Measurements from ENCODE around the gene ZCCHC9. TPM values are rescaled to one million over a fixed set of nuclear protein-coding genes. Genes with fewer than 3 reads are reported as not detected.

The ZCCHC9 gene
- 10 to 100 TPM; 23.1 to 28.5 (median 25.7) TPM for total RNA-seq

DNA sequence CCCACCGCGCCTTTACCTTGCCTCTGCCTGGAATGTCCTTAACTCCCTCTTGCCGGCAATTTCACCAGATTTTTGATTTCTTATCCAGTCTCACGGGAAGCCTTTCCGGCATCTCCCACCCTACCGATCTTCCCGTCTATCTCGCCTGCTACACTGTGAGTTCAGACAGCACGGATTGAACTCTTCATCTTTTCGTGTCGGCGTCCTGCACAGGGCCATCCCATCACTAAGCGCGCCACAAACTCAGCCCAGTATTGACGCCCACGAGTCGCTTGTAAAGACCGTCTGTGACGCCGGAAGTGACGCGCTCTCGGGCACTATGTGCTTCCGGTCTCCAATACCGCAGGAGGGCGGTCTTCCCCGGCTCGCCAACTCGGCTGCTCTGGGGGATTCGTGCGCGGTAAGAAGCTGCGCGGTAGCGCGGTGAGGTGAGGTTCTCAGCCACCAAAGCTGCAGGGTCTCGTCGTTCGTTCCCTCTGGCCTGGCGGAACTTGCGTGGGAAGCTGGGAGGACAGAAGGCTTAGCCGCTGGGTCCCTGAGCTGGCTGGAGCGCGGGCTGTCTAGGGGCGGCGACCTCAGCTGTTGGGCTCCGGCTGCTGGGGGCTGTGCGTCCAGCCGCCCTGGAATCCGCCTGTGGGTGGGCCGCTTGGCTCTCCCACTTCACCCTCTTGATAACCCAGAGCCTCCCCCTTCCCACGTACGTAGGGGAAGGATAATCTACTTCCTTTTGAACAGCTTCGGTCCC is at the start of gene ZCCHC9:
ZCCHC9 (plus strand) TSS at position 317 of the 745 bp plus-strand sequence. CDS start 3,171 bp downstream, outside the sequence.
- TF ChIP-seq CTCF (IDR thresholded peaks at IDR 0.05; ENCODE audit: low read depth) = no peak

DNA sequence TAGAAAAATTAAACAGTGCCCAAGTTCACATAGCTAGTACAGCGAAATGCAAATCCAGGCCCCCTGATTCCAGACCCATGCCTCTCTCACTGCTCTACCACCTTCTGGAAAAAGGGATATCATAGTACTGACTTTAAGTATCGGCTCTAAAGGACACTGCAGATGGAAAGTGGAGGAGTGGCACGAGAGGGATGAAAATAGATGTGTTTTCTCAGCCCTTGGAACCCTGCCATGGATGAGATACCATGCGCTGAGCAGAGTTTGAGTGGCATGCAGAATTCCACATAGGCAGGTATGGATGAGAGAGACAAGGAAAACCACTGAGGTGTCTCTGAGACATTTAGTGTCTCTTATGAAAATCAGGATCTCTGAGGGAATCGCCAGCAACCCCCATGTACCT is 49.5 kb upstream of the ZCCHC9 start:
- no peak for TF ChIP-seq CTCF (IDR thresholded peaks at IDR 0.05; ENCODE audit: low read depth)

GRCh38 chr5:81252904-81253303 is 48.5 kb upstream of the ZCCHC9 start:
- no peak for TF ChIP-seq CTCF (IDR thresholded peaks at IDR 0.05; ENCODE audit: low read depth)

- TF ChIP-seq CTCF (IDR thresholded peaks at IDR 0.05; ENCODE audit: low read depth) = no peak
Measured at GRCh38 chr5:81253875-81254274, 47.5 kb upstream of the ZCCHC9 start.

DNA sequence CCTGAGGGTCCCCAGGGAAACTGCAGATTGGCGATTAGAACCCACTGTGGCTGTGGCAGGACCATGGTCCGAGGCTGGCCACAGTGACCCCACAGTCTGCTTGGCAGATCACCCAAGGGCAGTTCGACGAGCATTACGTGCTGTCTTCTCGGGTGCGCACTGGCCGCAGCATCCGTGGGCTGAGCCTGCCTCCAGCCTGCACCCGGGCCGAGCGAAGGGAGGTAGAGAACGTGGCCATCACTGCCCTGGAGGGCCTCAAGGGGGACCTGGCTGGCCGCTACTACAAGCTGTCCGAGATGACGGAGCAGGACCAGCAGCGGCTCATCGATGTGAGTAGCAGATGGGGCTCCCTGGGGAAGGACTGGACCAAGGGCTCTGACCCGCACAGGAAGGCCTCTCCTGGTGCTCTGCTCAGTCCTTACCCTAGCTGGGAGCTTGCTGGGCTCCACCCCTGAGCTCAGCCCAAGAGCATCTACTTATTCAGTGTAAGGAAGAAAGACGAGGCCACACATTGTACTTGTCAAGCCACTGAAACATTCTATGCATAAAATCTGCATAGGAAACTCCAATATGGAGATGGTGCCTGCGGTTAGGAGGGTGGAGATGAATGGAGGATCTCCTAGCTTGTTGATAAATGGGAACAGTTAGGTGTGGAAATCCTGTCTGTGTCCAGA is 46.4 kb upstream of the ZCCHC9 start:
- TF ChIP-seq CTCF (IDR thresholded peaks at IDR 0.05; ENCODE audit: low read depth) = no peak

GRCh38 chr5:81256766-81257165 is 44.6 kb upstream of the ZCCHC9 start:
- TF ChIP-seq CTCF (IDR thresholded peaks at IDR 0.05; ENCODE audit: low read depth) = no peak

DNA sequence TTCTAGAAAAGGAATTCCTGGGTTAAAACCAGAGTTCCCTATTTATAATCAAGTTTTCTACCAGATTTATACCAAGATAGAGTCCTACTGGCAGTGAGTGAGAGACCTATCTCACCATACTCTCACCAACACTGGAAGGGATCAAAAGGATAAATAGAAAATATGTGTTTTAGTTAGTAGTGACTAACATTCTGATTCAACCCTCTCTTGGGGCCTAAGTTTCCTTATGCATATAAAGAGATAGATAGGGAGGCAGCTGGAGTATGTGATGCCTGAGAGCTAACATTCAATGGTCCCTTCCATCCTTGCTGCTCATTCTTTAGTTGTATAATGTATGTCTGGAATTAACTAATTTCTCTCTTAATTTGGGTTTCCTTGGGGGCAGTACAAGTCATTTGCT is 36.3 kb upstream of the ZCCHC9 start:
- no peak for TF ChIP-seq CTCF (IDR thresholded peaks at IDR 0.05; ENCODE audit: low read depth)
